ENCODE results near the gene TSHZ2. TPM values are rescaled to one million over a fixed set of nuclear protein-coding genes. Genes with fewer than 3 reads are reported as not detected.
"Not testable (repeated sequence)": the region's sequence is repeated elsewhere in the genome, so short reads cannot be mapped to it uniquely, and the experiment has no call there.

The TSHZ2 gene
- total RNA-seq, 1 donor from 2014 or later, result 0.27 TPM

DNA sequence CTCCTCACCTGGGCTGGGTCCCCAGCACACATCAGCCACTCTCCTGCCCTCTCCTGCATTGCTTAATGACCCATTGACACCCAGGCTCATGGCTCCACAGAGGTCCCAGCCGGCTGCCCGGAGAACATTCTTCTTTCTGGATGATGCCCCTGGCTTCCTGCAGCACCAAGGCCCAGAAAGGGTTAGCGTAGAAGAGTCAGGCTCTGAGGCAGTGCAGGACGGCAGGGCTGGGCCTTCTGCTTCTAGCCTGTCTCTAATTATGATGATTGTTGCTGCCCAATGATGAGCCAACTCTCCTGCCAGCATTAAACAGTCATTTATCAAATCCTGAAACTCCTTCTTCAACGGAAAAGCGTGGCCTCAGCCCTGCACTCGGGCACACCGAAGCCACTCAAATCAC lies 555.0 kb downstream of the TSHZ2 start:
- DNase-seq (ENCODE audit: low read depth), result no peak

DNA sequence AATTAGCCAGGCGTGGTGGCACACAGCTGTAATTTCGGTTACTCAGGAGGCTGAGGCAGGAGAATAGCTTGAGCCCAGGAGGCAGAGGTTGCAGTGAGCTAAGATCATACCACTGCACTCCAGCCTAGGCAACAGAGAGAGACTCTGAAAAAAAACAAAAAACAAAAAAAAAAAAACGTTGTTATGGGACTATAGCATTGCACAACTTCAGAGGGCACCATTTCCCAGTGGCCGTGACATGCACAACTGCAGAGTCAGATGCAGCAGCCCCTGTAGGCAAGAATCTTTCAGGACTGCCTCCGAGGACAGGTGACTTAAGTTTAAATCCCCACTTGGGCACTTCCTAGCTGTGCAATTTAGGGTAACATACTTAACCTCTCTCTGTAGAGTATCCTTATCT lies 557.5 kb downstream of the TSHZ2 start:
- no peak for DNase-seq (ENCODE audit: low read depth)

GRCh38 chr20:53530440-53530839 lies 558.3 kb downstream of the TSHZ2 start:
- no peak for DNase-seq (ENCODE audit: low read depth)

GRCh38 chr20:53532654-53533312 lies 560.6 kb downstream of the TSHZ2 start:
- DNase-seq (ENCODE audit: low read depth), result not testable (repeated sequence)

DNA sequence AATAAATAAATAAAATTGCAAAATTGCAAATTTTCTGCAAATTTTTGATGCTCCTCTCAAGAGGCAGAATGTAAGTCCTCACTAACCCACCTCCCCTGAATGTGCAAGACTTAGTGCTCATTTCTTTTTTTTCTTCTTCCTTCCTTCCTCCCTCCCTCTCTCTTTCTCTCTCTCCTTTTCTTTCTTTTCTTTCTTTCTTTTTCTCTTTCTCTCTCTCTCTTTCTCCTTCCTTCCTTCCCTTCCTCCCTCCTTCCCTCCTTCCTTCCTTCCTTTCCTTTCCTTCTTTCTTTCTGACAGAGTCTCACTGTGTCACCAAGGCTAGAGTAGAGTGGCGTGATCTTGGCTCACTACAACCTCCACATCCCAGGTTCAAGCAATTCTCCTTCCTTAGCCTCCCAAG lies 561.3 kb downstream of the TSHZ2 start:
- DNase-seq (ENCODE audit: low read depth), result no peak

- DNase-seq (ENCODE audit: low read depth), result no peak
Measured at GRCh38 chr20:53534037-53534436, 561.9 kb downstream of the TSHZ2 start.

DNA sequence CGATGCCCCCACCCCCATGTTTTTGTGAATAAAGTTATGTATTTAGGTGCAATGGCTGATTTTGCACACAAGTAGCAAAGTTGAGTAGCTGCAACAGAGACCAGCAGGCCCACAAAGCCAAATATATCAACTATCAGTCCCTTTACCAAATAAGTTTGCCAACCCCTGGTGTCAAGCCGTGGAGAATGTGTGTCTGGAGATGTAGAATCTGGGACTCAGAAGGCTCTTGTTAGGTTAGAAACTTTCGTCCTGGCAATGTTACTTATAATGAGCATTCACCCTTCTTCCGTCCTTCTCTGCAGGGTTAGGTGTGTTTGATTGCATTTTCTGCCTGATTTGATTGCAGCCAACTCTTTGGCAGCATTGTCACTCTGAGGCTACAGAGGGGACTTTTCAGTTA lies 563.7 kb downstream of the TSHZ2 start:
- no peak for DNase-seq (ENCODE audit: low read depth)

DNA sequence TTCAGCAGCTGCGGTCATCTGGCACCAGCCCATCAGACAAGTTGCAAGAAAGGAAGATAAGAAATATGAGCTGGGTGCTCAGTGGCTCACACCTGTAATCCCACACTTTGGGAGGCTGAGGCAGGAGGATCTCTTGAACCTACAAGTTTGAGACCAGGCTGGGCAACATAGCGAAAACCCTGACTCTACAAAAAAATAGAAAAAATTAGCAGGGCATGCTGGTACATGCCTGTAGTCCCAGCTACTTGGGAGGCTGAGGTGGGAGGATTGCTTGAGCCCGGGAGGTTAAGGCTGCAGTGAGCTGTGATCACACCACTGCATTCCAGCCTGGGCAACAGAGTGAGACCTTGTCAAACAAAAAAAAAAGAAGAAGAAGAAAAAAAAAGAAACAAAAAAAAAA lies 564.2 kb downstream of the TSHZ2 start:
- DNase-seq (ENCODE audit: low read depth), result not testable (repeated sequence)

DNA sequence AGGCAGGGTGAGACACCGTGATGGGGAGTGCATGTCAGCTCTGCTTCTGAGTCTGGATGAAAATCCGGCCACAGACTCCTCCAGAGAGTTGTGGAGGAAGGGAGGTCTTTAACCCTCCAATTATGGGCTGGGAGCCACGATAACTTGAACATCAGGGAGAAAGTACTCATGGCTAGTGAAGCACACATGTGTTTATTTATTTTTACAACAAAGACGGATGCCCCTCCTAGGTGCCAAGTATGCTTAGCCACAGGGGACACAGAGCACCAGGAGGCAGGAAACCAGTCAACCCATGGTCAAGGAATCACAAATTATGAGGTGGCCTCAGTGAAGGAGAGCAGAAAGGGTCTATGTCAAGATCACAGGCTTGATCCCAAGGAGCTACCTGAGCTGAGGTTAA lies 567.4 kb downstream of the TSHZ2 start:
- DNase-seq (ENCODE audit: low read depth), result no peak
